Left hindlimb (tissue), 1 donor: ENCODE measurements around the gene HPCAL1.

ENCODE experiments used
- DNase-seq: peaks from one replicate; pipeline ENCODE4 v3.0.0-alpha.2; 2018

HPCAL1 gene

GRCh38 chr2:10269711-10270610 lies 32.7 kb upstream of the HPCAL1 start:
- no peak for DNase-seq

- no peak for DNase-seq
Measured at GRCh38 chr2:10271509-10271908, 31.2 kb upstream of the HPCAL1 start.

DNA sequence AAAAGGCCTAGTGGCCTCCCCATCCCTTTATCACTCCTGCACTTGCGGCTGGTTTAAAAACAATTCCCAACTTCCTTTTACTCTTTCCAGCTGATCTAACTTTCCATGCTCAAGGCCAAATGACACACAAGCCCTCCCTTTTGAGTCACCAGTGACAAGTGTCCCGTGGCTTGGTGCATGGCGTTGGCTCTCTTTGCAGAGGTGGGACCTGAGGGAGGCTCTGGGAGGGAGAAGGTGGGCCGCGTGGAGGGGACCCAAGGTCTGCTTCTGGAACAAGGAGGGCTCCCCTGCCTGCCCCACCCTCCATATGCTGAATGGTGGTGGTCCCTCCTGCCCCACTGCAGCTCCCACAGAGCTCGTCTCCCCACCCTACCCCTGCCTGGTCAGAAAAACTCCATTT lies 30.8 kb upstream of the HPCAL1 start:
- DNase-seq = no peak

- DNase-seq = no peak
Measured at GRCh38 chr2:10272464-10272863, 30.2 kb upstream of the HPCAL1 start.

- DNase-seq = no peak
Measured at GRCh38 chr2:10273215-10274175, 29.2 kb upstream of the HPCAL1 start.

DNA sequence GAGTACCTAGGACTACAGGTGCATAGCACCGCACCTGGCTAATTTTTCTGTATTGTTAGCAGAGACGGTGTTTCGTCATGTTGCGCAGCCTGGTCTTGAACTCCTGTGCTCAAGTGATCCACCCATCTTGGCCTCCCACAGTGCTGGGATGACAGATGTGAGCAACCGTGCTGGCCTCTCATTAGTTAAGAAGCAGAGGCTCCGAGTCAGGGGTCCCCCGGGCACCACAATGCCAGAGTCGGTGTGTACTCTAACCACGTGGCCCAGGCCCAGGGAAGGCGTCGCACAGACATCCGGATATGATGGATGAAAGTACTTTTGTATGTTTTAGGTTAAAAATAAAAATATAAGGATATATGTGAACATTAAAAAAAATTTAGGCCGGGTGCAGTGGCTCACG lies 28.3 kb upstream of the HPCAL1 start:
- no peak for DNase-seq

DNA sequence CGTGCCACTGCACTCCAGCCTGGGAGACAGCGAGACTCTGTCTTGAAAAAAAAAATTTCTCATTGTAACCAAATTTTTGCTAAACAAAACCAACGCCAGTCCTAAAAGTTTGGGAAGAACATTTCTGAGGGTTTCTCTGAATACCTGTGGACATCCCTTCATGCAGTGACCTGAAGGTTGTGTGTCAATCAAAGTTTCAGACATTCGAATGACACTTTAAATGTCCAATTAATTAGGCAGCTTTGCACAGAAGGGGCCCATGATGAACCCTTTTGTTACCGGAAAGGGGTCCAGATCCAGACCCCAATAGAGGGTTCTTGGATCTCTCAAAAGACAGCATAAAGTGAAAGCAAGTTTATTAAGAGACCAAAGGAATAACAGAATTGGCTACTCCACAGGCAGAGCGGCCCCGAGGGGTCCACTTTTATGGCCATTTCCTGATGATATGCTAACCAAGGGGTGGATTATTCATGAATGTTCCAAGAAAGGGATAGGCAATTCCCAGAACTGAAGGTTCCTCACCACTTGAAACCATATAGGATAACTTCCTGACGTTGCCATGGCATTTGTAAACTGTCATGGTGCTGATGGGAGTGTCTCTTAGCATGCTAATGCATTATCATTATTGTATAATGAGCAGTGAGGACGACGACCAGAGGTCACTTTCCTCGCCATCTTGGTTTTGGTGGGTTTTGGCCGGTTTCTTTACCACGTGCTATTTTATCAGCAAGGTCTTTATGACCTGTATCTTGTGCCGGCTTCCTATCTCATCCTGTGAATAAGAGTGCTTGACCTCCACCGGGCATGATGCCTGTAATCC lies 27.5 kb upstream of the HPCAL1 start:
- DNase-seq = no peak

GRCh38 chr2:10276481-10277292 lies 26.0 kb upstream of the HPCAL1 start:
- no peak for DNase-seq

DNA sequence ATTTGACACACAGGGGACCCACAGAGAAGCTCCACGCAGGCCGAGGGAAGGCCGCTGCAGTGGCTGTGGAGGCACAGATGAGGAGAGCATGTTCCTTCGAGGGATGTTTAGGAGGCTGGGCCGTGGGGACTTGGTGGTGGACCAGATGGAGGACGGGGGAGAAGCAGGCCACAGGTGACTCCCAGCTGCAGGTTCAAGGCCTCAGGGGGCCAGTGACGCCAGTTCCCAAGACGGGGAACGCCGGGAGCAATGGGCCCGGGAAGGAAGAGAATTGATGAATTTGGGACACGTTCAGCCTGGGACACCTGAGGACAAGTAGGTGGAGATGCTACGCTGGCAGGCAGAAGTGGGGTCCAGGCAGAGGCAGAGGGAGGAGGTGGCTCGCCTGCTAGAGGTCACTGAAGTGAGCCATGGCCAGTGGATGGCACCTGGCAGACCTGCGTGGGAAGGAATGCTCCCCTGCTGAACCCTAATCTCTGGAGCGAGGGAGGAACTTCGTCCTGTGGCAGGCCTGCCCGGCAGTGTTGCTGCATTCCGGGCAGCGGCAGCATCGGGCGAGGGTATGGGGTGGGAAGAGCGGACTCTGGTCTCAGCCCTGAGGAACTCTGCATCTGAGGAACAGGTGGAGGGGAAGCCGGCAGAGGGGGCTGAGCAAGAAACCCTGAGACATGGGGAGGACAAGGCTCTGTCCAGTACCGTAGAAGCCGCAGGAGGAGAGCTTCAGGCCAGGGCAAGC lies 25.2 kb upstream of the HPCAL1 start:
- no peak for DNase-seq

- peak; percentile 76 for DNase-seq
Measured at GRCh38 chr2:10278029-10278762, 24.5 kb upstream of the HPCAL1 start.

- DNase-seq = no peak
Measured at GRCh38 chr2:10278763-10279471, 23.8 kb upstream of the HPCAL1 start.

GRCh38 chr2:10279472-10279870 lies 23.2 kb upstream of the HPCAL1 start:
- no peak for DNase-seq

GRCh38 chr2:10279946-10280463 lies 22.7 kb upstream of the HPCAL1 start:
- DNase-seq = no peak

GRCh38 chr2:10281891-10282290 lies 20.8 kb upstream of the HPCAL1 start:
- DNase-seq = no peak

GRCh38 chr2:10282611-10283105 lies 20.0 kb upstream of the HPCAL1 start:
- DNase-seq = no peak

DNA sequence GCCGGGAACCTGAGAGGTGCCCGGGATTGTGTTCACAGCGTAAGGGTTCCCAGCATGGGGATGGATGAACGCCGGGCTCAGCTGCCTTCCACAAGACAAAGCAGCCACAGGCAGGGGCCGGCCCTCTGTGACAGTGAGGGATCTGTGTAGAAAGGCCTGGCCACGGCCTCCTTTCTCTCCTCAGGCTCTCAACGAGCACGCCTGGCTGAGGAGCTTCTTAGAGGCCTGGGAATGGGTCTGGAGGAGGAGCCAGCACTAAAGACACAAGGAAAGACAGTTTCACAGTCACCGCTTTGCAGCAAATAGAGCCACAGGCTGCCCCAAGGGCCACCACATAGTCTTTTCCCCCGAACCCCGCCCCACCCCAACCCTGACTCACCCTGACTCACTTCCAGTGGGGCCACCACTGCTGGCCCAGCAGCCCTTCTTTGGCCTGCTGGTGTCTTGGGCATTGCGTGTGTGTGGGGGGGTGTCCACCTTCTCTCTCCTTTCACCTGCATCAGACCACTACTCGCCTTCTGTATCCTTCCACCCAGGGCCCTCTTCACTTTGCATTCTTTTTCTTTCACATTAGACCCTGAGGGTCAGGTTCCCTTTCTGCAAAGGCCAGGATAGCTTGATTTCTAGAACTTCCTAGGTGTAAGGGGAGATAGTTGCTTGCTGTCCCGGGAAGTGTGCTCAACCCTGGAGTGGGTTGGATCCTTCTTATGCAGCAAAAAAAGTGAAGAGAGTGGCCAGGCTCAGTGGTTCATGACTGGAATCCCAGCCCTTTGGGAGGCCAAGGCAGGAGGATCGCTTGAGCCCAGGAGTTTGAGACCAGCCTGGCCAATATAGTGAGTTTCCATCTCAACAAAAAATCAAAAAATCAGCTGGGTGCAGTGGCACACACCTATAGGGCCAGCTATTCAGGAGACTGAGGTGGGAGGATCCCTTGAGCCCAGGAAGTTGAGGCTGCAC lies 19.3 kb upstream of the HPCAL1 start:
- no peak for DNase-seq

DNA sequence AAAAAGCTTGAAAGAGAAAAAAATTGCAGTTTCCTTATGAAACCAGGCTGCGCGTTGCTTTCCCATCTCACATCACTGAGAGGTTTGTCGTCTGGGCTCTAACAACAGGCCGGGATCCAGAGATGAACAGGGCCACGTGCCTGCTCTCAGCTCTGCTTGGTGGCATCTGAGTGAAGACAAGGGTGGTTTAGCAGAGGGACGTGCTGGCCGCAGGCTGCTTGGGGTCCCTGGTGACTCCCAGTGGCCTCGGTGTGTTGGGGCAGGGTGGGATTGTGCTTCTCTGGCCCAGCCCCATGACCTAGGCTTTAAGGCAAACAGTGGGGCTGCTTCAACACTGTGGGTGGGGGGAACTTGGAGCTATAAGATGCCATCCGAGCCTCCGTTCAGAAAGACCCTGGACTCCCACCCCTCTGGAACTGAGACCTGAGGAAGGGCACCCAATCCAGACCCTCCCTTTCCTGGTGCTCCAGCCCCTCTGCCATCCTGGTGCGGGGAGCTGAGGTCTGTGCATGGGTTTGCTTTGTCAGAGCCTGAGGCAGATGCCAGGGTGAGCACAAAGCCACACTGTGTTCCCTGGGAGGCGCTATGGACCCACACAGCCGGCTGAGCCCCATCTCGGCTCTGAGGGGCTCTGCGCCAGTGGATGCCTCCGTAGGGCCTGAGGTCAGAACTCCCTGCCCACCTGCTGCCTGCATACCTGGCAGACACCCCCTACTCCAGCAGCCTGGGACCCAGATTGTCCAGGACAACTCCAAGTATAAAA lies 18.4 kb upstream of the HPCAL1 start:
- DNase-seq = no peak
